EH (cell line): ENCODE data around the gene PEX1.
"Not testable (repeated sequence)": the region's sequence is repeated elsewhere in the genome, so short reads cannot be mapped to it uniquely, and the experiment has no call there.

Source experiments
- DNase-seq: peaks from one replicate; pipeline ENCODE4 v3.0.0-alpha.2; 2015; ENCODE audit warnings: low read depth

Gene PEX1

DNA sequence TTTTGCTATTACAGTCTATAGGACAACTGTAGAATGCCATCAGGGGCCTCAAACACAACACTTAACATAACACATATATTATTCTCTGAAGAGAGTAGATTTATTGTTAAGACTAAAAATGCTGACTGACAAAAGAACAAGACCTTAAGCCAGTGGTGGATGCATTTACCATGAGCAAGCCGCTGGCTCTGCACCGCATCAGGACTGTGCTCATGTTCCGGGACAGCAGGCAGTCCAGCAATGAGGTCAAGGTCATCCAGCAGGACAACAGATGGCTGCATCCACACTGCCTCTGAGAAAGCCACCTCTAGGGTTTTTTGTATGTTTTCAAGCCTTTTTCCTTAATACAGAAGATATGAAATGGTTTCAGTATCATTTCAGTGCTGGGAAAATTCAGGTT, 23.8 kb downstream of the PEX1 start:
- no peak for DNase-seq

DNA sequence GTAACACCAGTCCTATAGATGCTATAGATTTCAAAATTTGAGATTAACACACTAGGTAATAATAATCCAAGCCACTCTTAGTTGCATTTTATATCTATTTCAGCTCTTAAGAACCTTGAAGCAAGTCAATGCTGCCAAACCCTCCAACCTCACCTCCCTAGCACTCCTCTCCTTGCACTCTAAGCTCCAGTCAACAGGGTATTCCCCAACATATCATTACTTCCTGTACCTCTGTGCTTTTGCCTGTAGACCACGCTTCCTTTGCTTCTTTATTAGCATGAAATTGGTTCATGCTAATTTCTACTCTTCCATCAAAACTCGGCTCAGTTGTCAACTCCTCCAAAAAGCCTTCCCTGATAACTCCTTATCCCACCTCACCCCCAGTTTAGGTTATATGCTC, 24.6 kb downstream of the PEX1 start:
- no peak for DNase-seq

GRCh38 chr7:92498557-92498956, 29.8 kb downstream of the PEX1 start:
- DNase-seq, result no peak

- DNase-seq, result peak; percentile 4
These were observed 31.4 kb downstream of the PEX1 start for GRCh38 chr7:92496876-92497275.

- peak; percentile 3 for DNase-seq
These were observed 38.7 kb downstream of the PEX1 start for GRCh38 chr7:92489634-92490033.

GRCh38 chr7:92487804-92488203, 40.5 kb downstream of the PEX1 start:
- no peak for DNase-seq

DNA sequence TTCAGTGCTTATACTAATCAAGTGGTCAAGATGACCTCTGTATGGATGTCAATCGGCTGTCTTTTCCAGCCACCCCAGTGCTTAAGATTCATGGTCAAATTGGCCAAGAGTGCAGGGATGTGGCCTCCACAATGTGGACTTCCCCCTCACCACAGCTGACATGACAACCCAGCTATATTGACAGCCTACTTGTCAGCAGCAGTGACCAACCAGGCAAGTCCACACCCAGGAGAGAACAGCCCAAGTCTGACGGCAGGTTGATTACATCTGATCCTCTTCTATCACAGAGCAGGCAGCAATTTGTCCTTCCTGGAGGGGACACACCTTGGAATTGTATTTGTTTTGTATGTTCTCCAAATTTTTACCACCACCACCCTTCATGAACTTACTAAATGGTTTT, 42.3 kb downstream of the PEX1 start:
- DNase-seq, result no peak

GRCh38 chr7:92485267-92485892, 42.9 kb downstream of the PEX1 start:
- DNase-seq, result peak; percentile 3

GRCh38 chr7:92484226-92484625, 44.1 kb downstream of the PEX1 start:
- DNase-seq, result not testable (repeated sequence)

- not testable (repeated sequence) for DNase-seq
These were observed 44.7 kb downstream of the PEX1 start for GRCh38 chr7:92483624-92484023.

DNA sequence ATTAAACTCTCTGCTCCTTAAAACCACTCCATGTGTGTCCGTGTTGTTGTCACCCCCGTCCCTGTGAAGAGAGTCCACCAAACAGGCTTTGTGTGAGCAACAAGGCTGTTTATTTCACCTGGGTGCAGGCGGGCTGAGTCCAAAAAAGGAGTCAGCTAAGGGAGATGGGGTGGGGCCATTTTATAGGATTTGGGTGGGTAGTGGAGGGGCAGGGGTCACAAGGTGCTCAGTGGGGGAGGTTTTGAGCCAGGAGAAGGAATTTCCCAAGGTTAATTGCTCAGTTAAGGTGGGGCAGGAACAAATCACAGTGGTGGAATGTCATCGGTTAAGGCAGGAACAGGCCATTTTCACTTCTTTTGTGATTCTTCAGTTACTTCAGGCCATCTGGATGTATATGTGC, 49.2 kb downstream of the PEX1 start:
- not testable (repeated sequence) for DNase-seq

DNA sequence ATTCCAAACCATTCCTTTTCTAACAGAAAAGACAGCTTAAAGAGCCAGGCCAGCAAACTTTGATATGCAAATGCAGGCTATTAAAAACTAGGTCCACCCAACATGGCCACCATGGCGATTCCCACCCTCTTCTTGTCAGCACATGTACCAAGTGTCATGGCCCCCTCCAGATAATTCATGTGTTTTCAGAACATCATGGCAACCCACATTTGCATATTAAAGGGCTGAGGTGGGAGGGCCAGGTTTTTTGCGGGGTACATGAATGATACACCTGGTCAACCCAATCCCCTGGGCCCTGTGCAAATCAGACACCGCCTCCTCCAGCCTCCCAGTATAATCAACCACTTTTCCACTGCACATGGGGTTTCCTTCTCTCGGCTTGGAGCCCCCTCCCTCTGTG, 49.6 kb downstream of the PEX1 start:
- DNase-seq, result no peak

DNA sequence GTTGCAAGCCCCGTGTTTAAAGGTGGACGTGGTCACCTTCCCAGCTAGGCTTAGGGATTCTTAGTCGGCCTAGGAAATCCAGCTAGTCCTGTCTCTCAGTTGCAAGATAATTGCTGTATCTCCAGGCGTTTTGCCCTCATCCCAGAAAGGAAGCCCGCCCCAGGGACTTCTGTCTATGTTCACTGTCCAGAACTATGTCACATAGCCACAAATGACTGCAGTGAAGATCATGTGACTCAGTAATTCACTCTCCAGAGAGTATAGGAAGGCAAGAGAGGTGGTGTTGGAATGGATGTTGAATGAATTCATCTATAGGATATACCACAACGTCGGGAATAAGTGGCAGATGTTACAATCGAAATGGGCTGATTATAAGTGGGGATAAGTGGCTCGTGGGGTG, 50.2 kb downstream of the PEX1 start:
- no peak for DNase-seq

- DNase-seq, result not testable (repeated sequence)
These were observed 50.6 kb downstream of the PEX1 start, which contains the start of gene ERVW-1 for GRCh38 chr7:92477681-92478080. Gene ERVW-1, minus strand, starts transcription at chr7:92477946. Its CDS starts 7,565 bp downstream, at chr7:92470381.

DNA sequence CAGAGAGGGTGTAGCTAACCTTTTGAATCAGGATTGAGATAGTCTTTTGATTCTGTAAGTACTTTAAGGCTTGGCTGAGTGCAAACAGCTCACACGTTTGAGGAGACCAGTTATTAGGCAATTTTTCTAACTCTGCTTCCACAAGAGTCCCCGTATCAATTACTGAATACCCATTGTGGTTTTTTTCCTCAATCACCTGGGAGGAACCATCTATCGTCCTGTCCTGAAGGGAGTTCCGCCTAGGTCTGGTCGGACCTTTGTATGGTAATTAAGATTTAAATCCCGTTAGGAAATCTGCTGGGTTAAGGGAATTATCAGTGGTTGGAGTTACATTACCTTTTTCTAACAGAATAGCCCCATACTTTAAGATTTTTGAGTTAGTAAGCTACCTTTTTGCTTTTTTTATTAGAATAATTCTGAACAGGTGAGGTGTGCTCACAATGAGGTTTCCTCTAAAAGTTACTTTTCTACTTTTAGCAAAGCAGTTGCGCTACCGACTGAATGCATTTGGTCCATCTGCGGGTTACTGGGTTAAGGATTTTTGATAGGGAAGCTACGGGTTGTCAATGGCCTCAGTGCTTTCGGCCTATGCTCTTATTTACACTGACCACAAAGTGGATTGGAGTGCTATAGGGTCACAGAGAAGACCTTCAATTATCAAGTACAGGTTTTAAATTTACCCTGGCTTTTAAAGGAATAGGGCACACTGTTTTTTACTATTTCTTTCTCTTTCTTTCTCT, 52.3 kb downstream of the PEX1 start:
- DNase-seq, result not testable (repeated sequence)

DNA sequence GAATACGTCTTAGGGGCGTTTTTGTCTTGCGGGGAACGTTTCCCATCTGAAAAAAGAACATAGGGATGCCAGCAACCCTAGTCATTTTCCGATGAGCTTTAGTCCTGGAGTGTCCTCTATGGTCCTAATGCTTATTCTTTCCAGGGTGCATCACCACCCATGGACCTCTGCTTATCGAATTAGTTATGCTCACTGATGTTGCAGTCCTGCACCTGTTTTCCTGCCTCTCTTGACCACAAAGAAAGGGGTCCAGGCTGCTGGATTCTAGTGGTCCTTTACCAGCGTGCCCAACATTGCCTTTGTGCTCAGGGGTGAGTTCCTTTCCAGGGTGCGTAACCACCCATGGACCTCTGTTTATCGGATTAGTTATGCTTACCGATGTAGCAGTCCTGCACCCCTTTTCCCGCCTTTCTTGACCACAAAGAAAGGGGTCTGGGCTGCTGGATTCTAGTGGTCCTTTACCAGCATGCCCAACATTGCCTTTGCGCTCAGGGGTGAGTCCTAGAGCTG, 53.0 kb downstream of the PEX1 start:
- DNase-seq, result not testable (repeated sequence)

- DNase-seq, result not testable (repeated sequence)
These were observed 54.3 kb downstream of the PEX1 start for GRCh38 chr7:92473989-92474388.

GRCh38 chr7:92468589-92468988, 59.7 kb downstream of the PEX1 start:
- DNase-seq, result not testable (repeated sequence)

GRCh38 chr7:92466682-92467081, 61.6 kb downstream of the PEX1 start:
- no peak for DNase-seq

- DNase-seq, result no peak
These were observed 63.8 kb downstream of the PEX1 start for GRCh38 chr7:92464515-92464914.

- no peak for DNase-seq
These were observed 65.8 kb downstream of the PEX1 start for GRCh38 chr7:92462560-92462959.

GRCh38 chr7:92461027-92462003, 67.0 kb downstream of the PEX1 start:
- peak; percentile 48 for DNase-seq
